DMS79 treated with DMSO at 0.1 percent for 48 hours (cell line): ENCODE results near the gene DHRS7.
A peak's percentile ranks its signal among the peaks of the same experiment; 100 is the strongest.

Experiments used
- DNase-seq: peaks from one replicate; lab custom pipeline; 2025; lab: John Stamatoyannopoulos, UW

Gene DHRS7

GRCh38 chr14:60164712-60165546 lies at the start of gene DHRS7:
DHRS7 (minus strand) TSS chr14:60165398; CDS start chr14:60165309, 89 bp downstream.
- peak; percentile 85 for DNase-seq

- no peak for DNase-seq
These were observed 49.4 kb upstream of the DHRS7 start for GRCh38 chr14:60214415-60215126.

GRCh38 chr14:60214003-60214402 lies 48.8 kb upstream of the DHRS7 start:
- no peak for DNase-seq

- DNase-seq, result no peak
These were observed 47.5 kb upstream of the DHRS7 start for GRCh38 chr14:60212503-60213371.

- no peak for DNase-seq
These were observed 46.0 kb upstream of the DHRS7 start for GRCh38 chr14:60211153-60211552.

GRCh38 chr14:60210703-60211102 lies 45.5 kb upstream of the DHRS7 start:
- DNase-seq, result no peak

GRCh38 chr14:60206837-60207533 lies 41.8 kb upstream of the DHRS7 start:
- DNase-seq, result no peak

- DNase-seq, result no peak
These were observed 41.1 kb upstream of the DHRS7 start for GRCh38 chr14:60206249-60206670.

GRCh38 chr14:60204843-60205774 lies 39.9 kb upstream of the DHRS7 start:
- no peak for DNase-seq

- DNase-seq, result no peak
These were observed 39.1 kb upstream of the DHRS7 start for GRCh38 chr14:60204104-60204842.

GRCh38 chr14:60199321-60199720 lies 34.1 kb upstream of the DHRS7 start:
- DNase-seq, result no peak

- DNase-seq, result no peak
These were observed 32.6 kb upstream of the DHRS7 start for GRCh38 chr14:60197629-60198303.

- no peak for DNase-seq
These were observed 31.1 kb upstream of the DHRS7 start for GRCh38 chr14:60196291-60196690.

GRCh38 chr14:60195179-60195810 lies 30.1 kb upstream of the DHRS7 start:
- DNase-seq, result no peak

- no peak for DNase-seq
These were observed 25.0 kb upstream of the DHRS7 start for GRCh38 chr14:60189923-60190840.

- no peak for DNase-seq
These were observed 23.5 kb upstream of the DHRS7 start for GRCh38 chr14:60188696-60189095.

GRCh38 chr14:60188115-60188514 lies 22.9 kb upstream of the DHRS7 start:
- peak; percentile 38 for DNase-seq
